Effector memory CD4-positive, alpha-beta T cell (primary cell): ENCODE measurements around the gene COBL.

Experiments
- DNase-seq, 3 donors: peaks; one replicate each; pipeline ENCODE4 v3.0.0-alpha.2; 2020
- H3K27ac ChIP-seq: 2 replicates; pipeline ENCODE4 v1.7.0; 2013; ENCODE audit warnings: mild to moderate bottlenecking, low read length, moderate library complexity; ENCODE audit not compliant: insufficient read depth, poor library complexity, severe bottlenecking
- H3K27me3 ChIP-seq: replicated peaks from 2 replicates; pipeline ENCODE4 v1.7.0; 2013; ENCODE audit warnings: mild to moderate bottlenecking, low read length; ENCODE audit not compliant: insufficient read depth, control insufficient read depth, poor library complexity, severe bottlenecking
- H3K36me3 ChIP-seq: 2 replicates; pipeline ENCODE4 v1.7.0; 2013; ENCODE audit warnings: mild to moderate bottlenecking, low read length, moderate library complexity; ENCODE audit not compliant: control insufficient read depth, insufficient read depth
- H3K4me1 ChIP-seq: 2 replicates; pipeline ENCODE4 v1.7.0; 2013; ENCODE audit warnings: low read length, mild to moderate bottlenecking; ENCODE audit not compliant: control insufficient read depth, insufficient read depth, poor library complexity, severe bottlenecking
- H3K4me3 ChIP-seq: 2 replicates; pipeline ENCODE4 v1.7.0; 2013; ENCODE audit warnings: low read length, low read depth, mild to moderate bottlenecking; ENCODE audit not compliant: insufficient read depth, poor library complexity, severe bottlenecking
- H3K9me3 ChIP-seq: 2 replicates; pipeline ENCODE4 v1.7.0; 2013; ENCODE audit warnings: mild to moderate bottlenecking, low read length, moderate library complexity; ENCODE audit not compliant: control insufficient read depth

COBL gene

GRCh38 chr7:51077987-51078370, 238.6 kb downstream of the COBL start:
- no peak for DNase-seq

GRCh38 chr7:51077316-51077986, 239.2 kb downstream of the COBL start:
- Histone ChIP-seq H3K36me3 (no peaks in the 10 kb centered on the region), H3K4me3 (no peak overlapping the region), H3K27me3 (no peaks in the 10 kb centered on the region), H3K27ac (no peak overlapping the region), H3K4me1 (no peaks in the 10 kb centered on the region), H3K9me3 (no peaks in the 10 kb centered on the region)
- DNase-seq = no peak

More at GRCh38 chr7:51077987-51078370, 238.6 kb downstream of the COBL start:
- Histone ChIP-seq H3K4me3 (no peak overlapping the region), H3K36me3 (no peaks in the 10 kb centered on the region), H3K4me1 (no peaks in the 10 kb centered on the region), H3K27me3 (no peaks in the 10 kb centered on the region), H3K27ac (no peak overlapping the region), H3K9me3 (no peaks in the 10 kb centered on the region)

GRCh38 chr7:51075681-51076580, 240.7 kb downstream of the COBL start:
- H3K27ac ChIP-seq = no peak overlapping the region
- H3K36me3 ChIP-seq = no peaks in the 10 kb centered on the region
- no peaks in the 10 kb centered on the region for H3K9me3 ChIP-seq
- H3K4me3 ChIP-seq = no peak overlapping the region
- no peaks in the 10 kb centered on the region for H3K4me1 ChIP-seq
- H3K27me3 ChIP-seq = no peaks in the 10 kb centered on the region
- no peak for DNase-seq

- Histone ChIP-seq H3K36me3 (no peaks in the 10 kb centered on the region), H3K27me3 (no peaks in the 10 kb centered on the region), H3K27ac (no peak overlapping the region), H3K9me3 (no peaks in the 10 kb centered on the region), H3K4me1 (no peaks in the 10 kb centered on the region), H3K4me3 (no peak overlapping the region)
- no peak for DNase-seq
Measured at GRCh38 chr7:51073171-51073570, 243.4 kb downstream of the COBL start.

- no peaks in the 10 kb centered on the region for H3K27me3 ChIP-seq
- H3K4me3 ChIP-seq = no peak overlapping the region
- no peaks in the 10 kb centered on the region for H3K4me1 ChIP-seq
- no peaks in the 10 kb centered on the region for H3K36me3 ChIP-seq
- no peak for DNase-seq
- H3K9me3 ChIP-seq = no peaks in the 10 kb centered on the region
- H3K27ac ChIP-seq = no peak overlapping the region
Measured at GRCh38 chr7:51072281-51072680, 244.3 kb downstream of the COBL start.

GRCh38 chr7:51071427-51071826, 245.2 kb downstream of the COBL start:
- no peaks in the 10 kb centered on the region for H3K9me3 ChIP-seq
- no peaks in the 10 kb centered on the region for H3K27me3 ChIP-seq
- no peak overlapping the region for H3K27ac ChIP-seq
- H3K36me3 ChIP-seq = no peaks in the 10 kb centered on the region
- no peak for DNase-seq
- H3K4me3 ChIP-seq = no peak overlapping the region
- no peaks in the 10 kb centered on the region for H3K4me1 ChIP-seq

- Histone ChIP-seq H3K27me3 (no peaks in the 10 kb centered on the region), H3K4me3 (no peak overlapping the region), H3K9me3 (no peaks in the 10 kb centered on the region), H3K27ac (no peak overlapping the region), H3K36me3 (no peaks in the 10 kb centered on the region), H3K4me1 (no peaks in the 10 kb centered on the region)
- no peak for DNase-seq
Measured at GRCh38 chr7:51070151-51070550, 246.5 kb downstream of the COBL start.

GRCh38 chr7:51069411-51070083, 247.1 kb downstream of the COBL start:
- DNase-seq = no peak
- Histone ChIP-seq H3K9me3 (no peaks in the 10 kb centered on the region), H3K27ac (no peak overlapping the region), H3K4me3 (no peak overlapping the region), H3K4me1 (no peaks in the 10 kb centered on the region), H3K27me3 (no peaks in the 10 kb centered on the region), H3K36me3 (no peaks in the 10 kb centered on the region)

- Histone ChIP-seq H3K36me3 (no peaks in the 10 kb centered on the region), H3K9me3 (no peaks in the 10 kb centered on the region), H3K4me3 (no peak overlapping the region), H3K27ac (no peak overlapping the region), H3K4me1 (no peaks in the 10 kb centered on the region), H3K27me3 (no peaks in the 10 kb centered on the region)
- DNase-seq = no peak
Measured at GRCh38 chr7:51068401-51068800, 248.2 kb downstream of the COBL start.

- H3K36me3 ChIP-seq = no peaks in the 10 kb centered on the region
- no peaks in the 10 kb centered on the region for H3K9me3 ChIP-seq
- no peak overlapping the region for H3K27ac ChIP-seq
- no peaks in the 10 kb centered on the region for H3K27me3 ChIP-seq
- no peak overlapping the region for H3K4me3 ChIP-seq
- DNase-seq = no peak
- H3K4me1 ChIP-seq = no peaks in the 10 kb centered on the region
Measured at GRCh38 chr7:51067757-51068156, 248.9 kb downstream of the COBL start.
